Measurements from ENCODE around the gene RBP2.

DNA sequence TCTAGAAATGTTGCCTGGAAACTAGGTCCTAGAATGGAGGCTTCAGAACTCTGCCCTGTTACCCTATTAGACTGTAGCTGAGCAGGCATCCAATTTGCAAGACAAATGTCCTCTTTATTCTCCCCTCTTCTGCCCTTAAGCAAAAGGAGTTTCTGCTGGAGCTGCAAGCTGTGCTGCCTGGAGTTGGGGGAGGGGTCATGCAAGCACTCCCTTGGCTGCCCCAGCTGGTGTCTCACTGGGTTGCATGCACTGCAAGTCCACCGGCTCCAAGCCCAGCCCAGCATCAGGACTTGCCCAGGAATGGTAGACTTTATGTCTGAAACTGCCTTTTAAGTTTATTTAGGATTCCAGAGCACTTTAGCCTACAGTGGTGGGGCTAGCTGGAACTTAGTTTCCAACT lies 15.7 kb upstream of the RBP2 start:
- TF ChIP-seq POLR2A (IDR thresholded peaks at IDR 0.05): no peak
- TF ChIP-seq, protein P1, sequence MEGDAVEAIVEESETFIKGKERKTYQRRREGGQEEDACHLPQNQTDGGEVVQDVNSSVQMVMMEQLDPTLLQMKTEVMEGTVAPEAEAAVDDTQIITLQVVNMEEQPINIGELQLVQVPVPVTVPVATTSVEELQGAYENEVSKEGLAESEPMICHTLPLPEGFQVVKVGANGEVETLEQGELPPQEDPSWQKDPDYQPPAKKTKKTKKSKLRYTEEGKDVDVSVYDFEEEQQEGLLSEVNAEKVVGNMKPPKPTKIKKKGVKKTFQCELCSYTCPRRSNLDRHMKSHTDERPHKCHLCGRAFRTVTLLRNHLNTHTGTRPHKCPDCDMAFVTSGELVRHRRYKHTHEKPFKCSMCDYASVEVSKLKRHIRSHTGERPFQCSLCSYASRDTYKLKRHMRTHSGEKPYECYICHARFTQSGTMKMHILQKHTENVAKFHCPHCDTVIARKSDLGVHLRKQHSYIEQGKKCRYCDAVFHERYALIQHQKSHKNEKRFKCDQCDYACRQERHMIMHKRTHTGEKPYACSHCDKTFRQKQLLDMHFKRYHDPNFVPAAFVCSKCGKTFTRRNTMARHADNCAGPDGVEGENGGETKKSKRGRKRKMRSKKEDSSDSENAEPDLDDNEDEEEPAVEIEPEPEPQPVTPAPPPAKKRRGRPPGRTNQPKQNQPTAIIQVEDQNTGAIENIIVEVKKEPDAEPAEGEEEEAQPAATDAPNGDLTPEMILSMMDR (IDR thresholded peaks at IDR 0.05): no peak
